Psoas muscle (tissue), 8 donors: ENCODE data around the gene CELF2. TPM values are rescaled to one million over a fixed set of nuclear protein-coding genes. Genes with fewer than 3 reads are reported as not detected.

Experiments
- ATAC-seq, 4 donors: fragments of 200-7000 bp; cut with Tn5 transposase; one replicate each; pipeline ENCODE4 v1.9.1; 2020; ENCODE audit warnings: moderate library complexity in 3 of 4, mild to moderate bottlenecking in 2 of 4
- DNase-seq, 2 donors: peaks; one replicate each; pipeline ENCODE4 v3.0.0-alpha.2; 2020
- H3K27ac ChIP-seq: fragments of 200-600 bp; one replicate; pipeline ENCODE4 v1.8.0; 2022
- H3K27me3 ChIP-seq, 3 donors: fragments of 200-600 bp in 1 of 3; one replicate each; pipeline versions ENCODE4 v1.6.1 to v1.8.0; 2013 to 2022; ENCODE audit warnings: low read length in 2 of 3, mild to moderate bottlenecking in 2 of 3, moderate library complexity in 1 of 3; ENCODE audit not compliant: insufficient read depth in 3 of 3
- H3K36me3 ChIP-seq, 2 donors: fragments of 200-600 bp in 1 of 2; one replicate each; pipeline versions ENCODE4 v1.6.1 to v1.8.0; 2013 to 2022; ENCODE audit warnings: low read depth in 1 of 2, mild to moderate bottlenecking in 1 of 2, moderate library complexity in 1 of 2; ENCODE audit not compliant: insufficient read depth in 1 of 2
- H3K4me1 ChIP-seq: fragments of 200-600 bp; one replicate; pipeline ENCODE4 v1.8.0; 2022
- H3K4me3 ChIP-seq: fragments of 200-600 bp; one replicate; pipeline ENCODE4 v1.8.0; 2022; ENCODE audit warnings: mild to moderate bottlenecking
- H3K9me3 ChIP-seq: fragments of 200-600 bp; one replicate; pipeline ENCODE4 v1.8.0; 2022
- CTCF ChIP-seq: fragments of 200-600 bp; IDR thresholded peaks from one replicate; pipeline ENCODE4 v1.8.0; 2022; ENCODE audit warnings: antibody characterized with exemption
- WGBS, 3 donors: extraction: QIAGEN DNeasy Blood & Tissue Kit; methylation state at CpG; one replicate each; pipeline versions ENCODE4 v1.1.6 to v1.1.7; 2013; 5-methylcytosine and 5-hydroxymethylcytosine counted together
- intact Hi-C, 2 donors: fragments of 100-400 bp; cut with DNase I; formaldehyde crosslinking; loops; one replicate each; pipeline versions ENCODE4 v1.11.0 to v1.14.2; 2022
- polyA plus RNA-seq, 3 donors: library from polyadenylated mRNA; stranded (reverse); fragments of 200-250 nt; gene quantifications; one replicate each; pipeline ENCODE4 v1.2.3, GENCODE V29; 2013
- total RNA-seq, 4 donors: library from RNA; stranded (reverse); fragmentation: NEBNext Ultra II Directional in 2 of 4; extraction: Animal tissue kit (Norgen Biotek cat#: 25700) in 2 of 4; gene quantifications; one replicate each; pipeline versions ENCODE4 v1.2.1 to v1.2.4, GENCODE V29; 2021 to 2023
- donor health status: healthy with polysubstance abuse.
- donor health status: DM: no; HTN: no; CAD: no; lungs with moderate emphysema.
- donor health status: Bipolar disorder and iron deficiency.
- donor health status: healthy.
- donor health status: DM: yes; HTN: yes; CAD: no.
- donor health status: DM: no; HTN: no; CAD: no.
- donor health status: DM: no; HTN: no; CAD: no.
- donor health status: DM: yes; HTN: yes; CAD: no.

CELF2 gene
- total and polyA plus RNA-seq, 7 donors = 9.8 to 47.8 (median 29.0) TPM

GRCh38 chr10:11378835-11379234 lies 361.2 kb downstream of the CELF2 start:
- peak in 1 of 2 donors; percentile 20 for DNase-seq
- 56 to 64% (median 61%) methylated on average over 6 of the region's 6 CpGs for WGBS, 3 donors
- Histone ChIP-seq H3K9me3 (no peaks in the 10 kb centered on the region), H3K36me3 (no peaks in the 10 kb centered on the region), H3K4me3 (no peak overlapping the region), H3K27ac (no peak overlapping the region), H3K4me1 (no peaks in the 10 kb centered on the region), H3K27me3 (peaks cover 0 to 8% (median 3%) of the 10 kb centered on the region in 3 donors)
- no peak for TF ChIP-seq CTCF
- ATAC-seq = no peak
- intact Hi-C loops = no loop called here

GRCh38 chr10:11379771-11380170 lies 362.1 kb downstream of the CELF2 start:
- 32 to 37% (median 36%) methylated on average over 17 of the region's 17 CpGs for WGBS, 3 donors
- ATAC-seq = no peak
- DNase-seq = no peak
- no peaks in the 10 kb centered on the region for H3K4me1 ChIP-seq
- H3K4me3 ChIP-seq = no peak overlapping the region
- H3K27me3 ChIP-seq = peaks cover 0 to 8% (median 3%) of the 10 kb centered on the region in 3 donors
- no peak overlapping the region for H3K27ac ChIP-seq
- no peaks in the 10 kb centered on the region for H3K36me3 ChIP-seq
- intact Hi-C loops = no loop called here
- no peaks in the 10 kb centered on the region for H3K9me3 ChIP-seq
- TF ChIP-seq CTCF = no peak

DNA sequence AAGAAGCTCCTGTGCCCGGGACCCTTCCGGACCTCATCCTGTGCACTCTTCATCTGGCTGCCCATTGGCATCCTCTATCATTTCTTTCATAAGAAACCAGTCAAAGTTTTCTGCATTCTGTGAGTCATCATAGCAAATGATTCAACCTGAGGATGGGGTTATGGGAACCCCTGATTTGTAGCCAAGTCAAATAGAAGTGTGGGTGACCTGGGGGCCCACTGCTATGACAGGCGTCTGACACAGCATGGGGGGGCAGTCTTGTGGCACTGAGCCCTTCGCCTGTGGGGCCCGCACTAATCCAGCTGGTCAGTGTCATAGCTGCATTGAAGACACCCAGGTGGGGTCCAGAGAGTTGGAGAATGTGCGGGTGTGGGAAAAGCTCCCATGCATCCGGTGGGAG lies 363.4 kb downstream of the CELF2 start:
- no peaks in the 10 kb centered on the region for H3K36me3 ChIP-seq
- H3K27ac ChIP-seq = no peak overlapping the region
- peaks cover 0 to 8% (median 3%) of the 10 kb centered on the region in 3 donors for H3K27me3 ChIP-seq
- DNase-seq = no peak
- no peaks in the 10 kb centered on the region for H3K4me1 ChIP-seq
- ATAC-seq = no peak
- intact Hi-C loops = no loop called here
- H3K4me3 ChIP-seq = no peak overlapping the region
- TF ChIP-seq CTCF = no peak
- 90 to 97% (median 95%) methylated on average over 7 of the region's 7 CpGs for WGBS, 3 donors
- no peaks in the 10 kb centered on the region for H3K9me3 ChIP-seq

GRCh38 chr10:11381511-11381910 lies 363.8 kb downstream of the CELF2 start:
- Histone ChIP-seq H3K4me3 (no peak overlapping the region), H3K27ac (no peak overlapping the region), H3K27me3 (peaks cover 0 to 8% (median 3%) of the 10 kb centered on the region in 3 donors), H3K4me1 (no peaks in the 10 kb centered on the region), H3K36me3 (no peaks in the 10 kb centered on the region), H3K9me3 (no peaks in the 10 kb centered on the region)
- 70 to 87% (median 81%) methylated on average over 5 of the region's 5 CpGs for WGBS, 3 donors
- no peak for DNase-seq
- intact Hi-C loops = no loop called here
- ATAC-seq = no peak
- no peak for TF ChIP-seq CTCF

DNA sequence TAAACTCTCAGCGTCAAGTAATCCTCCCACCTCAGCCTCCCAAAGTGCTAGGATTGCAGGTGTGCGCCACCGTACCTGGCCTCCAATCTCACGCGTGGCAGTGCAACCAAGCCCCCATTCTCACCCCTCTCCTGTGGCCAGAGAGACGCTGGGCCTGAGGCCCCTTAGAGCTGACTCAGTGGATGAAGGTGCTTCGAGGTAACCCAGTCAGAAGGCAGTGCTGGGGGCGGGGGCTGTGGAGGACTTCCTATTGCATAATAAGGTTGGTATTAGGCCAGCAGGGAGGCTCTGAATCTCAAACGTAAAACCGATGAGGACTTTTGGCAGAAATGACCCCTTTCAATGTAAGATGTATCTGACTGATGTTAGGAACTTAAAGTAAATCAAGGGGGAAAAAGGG lies 364.5 kb downstream of the CELF2 start:
- no peak overlapping the region for H3K27ac ChIP-seq
- no peaks in the 10 kb centered on the region for H3K9me3 ChIP-seq
- H3K4me3 ChIP-seq = no peak overlapping the region
- no peaks in the 10 kb centered on the region for H3K4me1 ChIP-seq
- peaks cover 0 to 8% (median 3%) of the 10 kb centered on the region in 3 donors for H3K27me3 ChIP-seq
- DNase-seq (no peak), ATAC-seq (no peak)
- H3K36me3 ChIP-seq = no peaks in the 10 kb centered on the region
- intact Hi-C loops = no loop called here
- WGBS, 3 donors = 85 to 88% (median 85%) methylated on average over 10 of the region's 10 CpGs
- TF ChIP-seq CTCF = no peak
